HL-60 (cell line): ENCODE data around the gene CHST9.

Experiments used
- DNase-seq, 2 experiments: peaks; one replicate each; pipeline ENCODE4 v3.0.0-alpha.2; 2010 to 2020; ENCODE audit warnings: low read depth in 1 of 2, low spot score in 1 of 2
- H3K27ac ChIP-seq: fragments of 250-450 bp; sonication (Bioruptor Pico); replicated peaks from 2 replicates; pipeline ENCODE4 v1.5.1; 2020; ENCODE audit warnings: mild to moderate bottlenecking, moderate library complexity
- H3K27me3 ChIP-seq: fragments of 250-450 bp; sonication (Bioruptor Pico); 2 replicates; pipeline ENCODE4 v1.5.1; 2021; ENCODE audit warnings: mild to moderate bottlenecking, moderate library complexity; ENCODE audit not compliant: insufficient read depth, poor library complexity, severe bottlenecking
- H3K4me3 ChIP-seq: replicated peaks from 2 replicates; pipeline ENCODE4 v1.5.1; 2011; ENCODE audit warnings: mild to moderate bottlenecking, control low read depth, low read length; ENCODE audit not compliant: insufficient read depth
- GABPA ChIP-seq: IDR thresholded peaks from 2 replicates; pipeline ENCODE4 v1.6.1; 2012; ENCODE audit warnings: low read depth
- POLR2AphosphoS5 ChIP-seq: IDR thresholded peaks from 2 replicates; pipeline ENCODE4 v1.6.1; 2012; ENCODE audit warnings: low read depth
- REST ChIP-seq: IDR thresholded peaks from 2 replicates; pipeline ENCODE4 v1.6.1; 2012; ENCODE audit warnings: low read depth; ENCODE audit not compliant: insufficient replicate concordance
- SPI1 ChIP-seq: IDR thresholded peaks from 2 replicates; pipeline ENCODE4 v1.6.1; 2012; ENCODE audit warnings: low read depth, mild to moderate bottlenecking, borderline replicate concordance
- TF ChIP-seq, protein P1 (sequence below): IDR thresholded peaks from one replicate; pipeline ENCODE4 v1.5.1; 2011; ENCODE audit warnings: low read length, control low read depth, inconsistent platforms; ENCODE audit not compliant: insufficient read depth

The CHST9 gene

GRCh38 chr18:26941584-26941983 lies 243.5 kb downstream of the CHST9 start:
- TF ChIP-seq POLR2AphosphoS5 = no peak
- TF ChIP-seq, protein P1, sequence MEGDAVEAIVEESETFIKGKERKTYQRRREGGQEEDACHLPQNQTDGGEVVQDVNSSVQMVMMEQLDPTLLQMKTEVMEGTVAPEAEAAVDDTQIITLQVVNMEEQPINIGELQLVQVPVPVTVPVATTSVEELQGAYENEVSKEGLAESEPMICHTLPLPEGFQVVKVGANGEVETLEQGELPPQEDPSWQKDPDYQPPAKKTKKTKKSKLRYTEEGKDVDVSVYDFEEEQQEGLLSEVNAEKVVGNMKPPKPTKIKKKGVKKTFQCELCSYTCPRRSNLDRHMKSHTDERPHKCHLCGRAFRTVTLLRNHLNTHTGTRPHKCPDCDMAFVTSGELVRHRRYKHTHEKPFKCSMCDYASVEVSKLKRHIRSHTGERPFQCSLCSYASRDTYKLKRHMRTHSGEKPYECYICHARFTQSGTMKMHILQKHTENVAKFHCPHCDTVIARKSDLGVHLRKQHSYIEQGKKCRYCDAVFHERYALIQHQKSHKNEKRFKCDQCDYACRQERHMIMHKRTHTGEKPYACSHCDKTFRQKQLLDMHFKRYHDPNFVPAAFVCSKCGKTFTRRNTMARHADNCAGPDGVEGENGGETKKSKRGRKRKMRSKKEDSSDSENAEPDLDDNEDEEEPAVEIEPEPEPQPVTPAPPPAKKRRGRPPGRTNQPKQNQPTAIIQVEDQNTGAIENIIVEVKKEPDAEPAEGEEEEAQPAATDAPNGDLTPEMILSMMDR = no peak
- Histone ChIP-seq H3K27ac (no peak overlapping the region), H3K27me3 (peaks cover 4% of the 10 kb centered on the region), H3K4me3 (no peak overlapping the region)
- DNase-seq = no peak

GRCh38 chr18:26940744-26941398 lies 244.2 kb downstream of the CHST9 start:
- TF ChIP-seq REST = no peak
- no peak for TF ChIP-seq POLR2AphosphoS5
- no peak for TF ChIP-seq SPI1
- TF ChIP-seq, protein P1 = no peak
- TF ChIP-seq GABPA = no peak
- no peak for DNase-seq
- H3K27me3 ChIP-seq = peaks cover 2% of the 10 kb centered on the region
- H3K4me3 ChIP-seq = no peak overlapping the region
- H3K27ac ChIP-seq = no peak overlapping the region

DNA sequence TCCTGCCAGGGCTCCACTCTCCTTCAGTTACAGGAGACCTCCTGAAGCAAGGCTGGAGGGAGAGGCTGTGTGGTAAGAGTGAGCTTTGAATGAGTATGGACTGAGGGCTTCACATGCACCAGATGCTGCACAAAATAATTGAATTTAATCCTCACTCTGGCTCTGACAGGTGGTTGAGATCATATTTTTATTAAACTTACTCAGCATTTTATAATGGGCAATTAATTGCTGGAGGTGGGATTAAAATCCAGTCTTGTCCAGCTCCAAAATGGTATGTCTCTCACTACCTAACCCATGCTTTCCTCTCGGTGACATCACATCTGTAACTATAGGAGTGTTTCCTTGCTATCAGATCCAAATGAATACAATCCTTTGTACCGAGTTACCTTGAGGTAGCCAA lies 253.4 kb downstream of the CHST9 start:
- Histone ChIP-seq H3K27me3 (no peaks in the 10 kb centered on the region), H3K27ac (no peak overlapping the region), H3K4me3 (no peak overlapping the region)
- TF ChIP-seq GABPA (no peak), REST (no peak)
- no peak for DNase-seq

DNA sequence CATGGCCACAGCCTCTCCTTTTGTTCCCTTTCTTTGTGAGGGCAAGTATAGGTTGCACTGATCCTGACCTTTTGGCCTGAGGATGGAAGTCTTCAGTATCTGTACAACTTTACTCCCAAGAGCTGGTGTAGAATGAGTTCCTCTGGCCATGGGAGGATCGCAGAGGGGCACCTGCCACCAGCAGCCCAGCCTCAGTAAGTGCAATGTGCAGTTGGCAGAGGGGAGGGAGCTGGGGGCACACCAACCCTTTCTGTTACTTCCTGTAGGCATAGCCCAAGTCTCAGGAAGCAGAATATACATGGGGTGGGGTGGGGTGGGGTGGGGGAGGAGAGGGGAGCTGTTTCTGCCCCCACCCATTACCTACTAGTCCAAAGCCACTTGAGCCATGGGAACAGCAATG lies 254.5 kb downstream of the CHST9 start:
- no peak for DNase-seq
- H3K27ac ChIP-seq = no peak overlapping the region
- H3K4me3 ChIP-seq = no peak overlapping the region
- TF ChIP-seq GABPA (no peak), REST (no peak), POLR2AphosphoS5 (no peak), SPI1 (no peak)
- TF ChIP-seq, protein P1 = no peak
- no peaks in the 10 kb centered on the region for H3K27me3 ChIP-seq
